Measurements from ENCODE around the gene DNM3. TPM values are rescaled to one million over a fixed set of nuclear protein-coding genes. Genes with fewer than 3 reads are reported as not detected.
A peak's percentile ranks its signal among the peaks of the same experiment; 100 is the strongest.

The DNM3 gene
- total RNA-seq, 1 donor, result 0.72 TPM

GRCh38 chr1:172308577-172308976 lies 467.3 kb downstream of the DNM3 start:
- no peaks in the 10 kb centered on the region for H3K79me2 ChIP-seq (ENCODE audit: insufficient read depth, low read length)
- no peak overlapping the region for H2AFZ ChIP-seq (ENCODE audit: low read length)
- no peak overlapping the region for H3K4me3 ChIP-seq (ENCODE audit: insufficient read depth, low read length)
- H3K4me2 ChIP-seq (ENCODE audit: insufficient read depth, low read length), result no peak overlapping the region
- DNase-seq (ENCODE audit: insufficient read length, low spot score, missing footprints), result no peak
- H4K20me1 ChIP-seq (ENCODE audit: insufficient read depth, low read length), result no peaks in the 10 kb centered on the region
- no peaks in the 10 kb centered on the region for H3K9me3 ChIP-seq (ENCODE audit: low read depth, low read length)
- no peaks in the 10 kb centered on the region for H3K4me1 ChIP-seq (ENCODE audit: insufficient read depth, low read length)
- no peaks in the 10 kb centered on the region for H3K36me3 ChIP-seq (ENCODE audit: insufficient read depth, low read length)
- TF ChIP-seq, protein P1, sequence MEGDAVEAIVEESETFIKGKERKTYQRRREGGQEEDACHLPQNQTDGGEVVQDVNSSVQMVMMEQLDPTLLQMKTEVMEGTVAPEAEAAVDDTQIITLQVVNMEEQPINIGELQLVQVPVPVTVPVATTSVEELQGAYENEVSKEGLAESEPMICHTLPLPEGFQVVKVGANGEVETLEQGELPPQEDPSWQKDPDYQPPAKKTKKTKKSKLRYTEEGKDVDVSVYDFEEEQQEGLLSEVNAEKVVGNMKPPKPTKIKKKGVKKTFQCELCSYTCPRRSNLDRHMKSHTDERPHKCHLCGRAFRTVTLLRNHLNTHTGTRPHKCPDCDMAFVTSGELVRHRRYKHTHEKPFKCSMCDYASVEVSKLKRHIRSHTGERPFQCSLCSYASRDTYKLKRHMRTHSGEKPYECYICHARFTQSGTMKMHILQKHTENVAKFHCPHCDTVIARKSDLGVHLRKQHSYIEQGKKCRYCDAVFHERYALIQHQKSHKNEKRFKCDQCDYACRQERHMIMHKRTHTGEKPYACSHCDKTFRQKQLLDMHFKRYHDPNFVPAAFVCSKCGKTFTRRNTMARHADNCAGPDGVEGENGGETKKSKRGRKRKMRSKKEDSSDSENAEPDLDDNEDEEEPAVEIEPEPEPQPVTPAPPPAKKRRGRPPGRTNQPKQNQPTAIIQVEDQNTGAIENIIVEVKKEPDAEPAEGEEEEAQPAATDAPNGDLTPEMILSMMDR (IDR thresholded peaks at IDR 0.05; ENCODE audit: extremely low read depth, low read depth, low read length), result no peak
- no peak overlapping the region for H3K27ac ChIP-seq (ENCODE audit: low read depth, low read length)
- no peaks in the 10 kb centered on the region for H3K27me3 ChIP-seq (ENCODE audit: insufficient read depth, low read length)

- Histone ChIP-seq H3K27ac (ENCODE audit: low read depth, low read length) (peak overlapping the region; percentile 96), H3K9me3 (ENCODE audit: low read depth, low read length) (no peaks in the 10 kb centered on the region), H4K20me1 (ENCODE audit: insufficient read depth, low read length) (no peaks in the 10 kb centered on the region), H3K4me3 (ENCODE audit: insufficient read depth, low read length) (peak overlapping the region; percentile 23), H3K27me3 (ENCODE audit: insufficient read depth, low read length) (no peaks in the 10 kb centered on the region), H2AFZ (ENCODE audit: low read length) (peak overlapping the region; percentile 18), H3K36me3 (ENCODE audit: insufficient read depth, low read length) (no peaks in the 10 kb centered on the region), H3K4me1 (ENCODE audit: insufficient read depth, low read length) (peaks cover 38% of the 10 kb centered on the region), H3K4me2 (ENCODE audit: insufficient read depth, low read length) (peak overlapping the region; percentile 85), H3K79me2 (ENCODE audit: insufficient read depth, low read length) (no peaks in the 10 kb centered on the region)
- TF ChIP-seq, protein P1 (IDR thresholded peaks at IDR 0.05; ENCODE audit: extremely low read depth, low read depth, low read length), result peak; percentile 12
- peak; percentile 57 for DNase-seq (ENCODE audit: insufficient read length, low spot score, missing footprints)
Measured at GRCh38 chr1:172320733-172321132, 479.4 kb downstream of the DNM3 start.

- Histone ChIP-seq H2AFZ (ENCODE audit: low read length) (peak overlapping the region; percentile 57), H3K27me3 (ENCODE audit: insufficient read depth, low read length) (no peaks in the 10 kb centered on the region), H3K36me3 (ENCODE audit: insufficient read depth, low read length) (no peaks in the 10 kb centered on the region), H4K20me1 (ENCODE audit: insufficient read depth, low read length) (no peaks in the 10 kb centered on the region), H3K79me2 (ENCODE audit: insufficient read depth, low read length) (no peaks in the 10 kb centered on the region), H3K4me1 (ENCODE audit: insufficient read depth, low read length) (peaks cover 41% of the 10 kb centered on the region), H3K4me3 (ENCODE audit: insufficient read depth, low read length) (peak overlapping the region; percentile 23), H3K9me3 (ENCODE audit: low read depth, low read length) (no peaks in the 10 kb centered on the region), H3K27ac (ENCODE audit: low read depth, low read length) (peak overlapping the region; percentile 96), H3K4me2 (ENCODE audit: insufficient read depth, low read length) (peak overlapping the region; percentile 85)
- DNase-seq (ENCODE audit: insufficient read length, low spot score, missing footprints), result peak; percentile 60
- TF ChIP-seq, protein P1 (IDR thresholded peaks at IDR 0.05; ENCODE audit: extremely low read depth, low read depth, low read length), result no peak
Measured at GRCh38 chr1:172321451-172321850, 480.2 kb downstream of the DNM3 start.

DNA sequence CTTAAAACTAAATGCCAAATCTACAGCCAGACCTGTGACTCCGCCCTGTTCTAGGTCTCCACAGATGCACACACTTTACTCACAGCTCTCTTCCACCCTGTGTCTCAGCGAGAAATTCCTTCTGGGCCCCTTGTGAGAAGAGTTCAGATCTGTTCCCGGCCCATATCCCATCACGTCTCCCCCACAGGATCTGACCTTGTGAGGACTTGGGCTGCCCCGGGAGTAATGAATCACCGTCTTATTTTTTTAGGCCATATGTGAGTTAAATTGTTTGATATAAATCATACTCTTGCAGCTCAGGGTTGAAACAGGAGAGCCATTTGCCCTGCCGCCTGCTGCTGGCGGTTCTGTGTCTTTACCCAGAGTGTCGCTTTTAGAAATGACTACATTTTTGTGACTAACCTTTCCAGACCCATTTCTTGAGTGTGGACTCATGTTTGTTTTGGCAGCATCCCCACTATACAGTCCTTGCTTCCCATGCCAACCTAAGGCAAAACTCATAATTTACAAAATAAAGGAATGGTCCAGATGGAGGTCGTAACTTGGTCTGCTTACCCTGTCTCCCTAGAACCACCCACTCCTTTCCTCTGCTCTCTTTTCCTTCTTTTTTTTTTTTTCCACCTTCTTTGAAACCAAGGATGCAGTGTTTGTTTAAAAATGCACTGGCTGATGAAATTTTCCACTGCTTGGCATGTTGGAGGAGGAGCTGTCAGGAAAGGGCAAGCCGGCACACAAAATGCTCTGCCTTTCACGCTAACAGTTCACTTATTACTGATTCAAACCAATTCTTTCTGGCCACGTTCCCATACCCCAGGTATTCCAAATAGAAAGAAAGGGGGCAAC lies 481.1 kb downstream of the DNM3 start:
- Histone ChIP-seq H3K27me3 (ENCODE audit: insufficient read depth, low read length) (no peaks in the 10 kb centered on the region), H3K4me3 (ENCODE audit: insufficient read depth, low read length) (peak overlapping the region; percentile 60), H2AFZ (ENCODE audit: low read length) (peak overlapping the region; percentile 73), H3K4me1 (ENCODE audit: insufficient read depth, low read length) (peaks cover 41% of the 10 kb centered on the region), H4K20me1 (ENCODE audit: insufficient read depth, low read length) (no peaks in the 10 kb centered on the region), H3K4me2 (ENCODE audit: insufficient read depth, low read length) (peak overlapping the region; percentile 85), H3K79me2 (ENCODE audit: insufficient read depth, low read length) (no peaks in the 10 kb centered on the region), H3K27ac (ENCODE audit: low read depth, low read length) (peak overlapping the region; percentile 96), H3K36me3 (ENCODE audit: insufficient read depth, low read length) (no peaks in the 10 kb centered on the region), H3K9me3 (ENCODE audit: low read depth, low read length) (no peaks in the 10 kb centered on the region)
- TF ChIP-seq, protein P1 (IDR thresholded peaks at IDR 0.05; ENCODE audit: extremely low read depth, low read depth, low read length), result peak; percentile 16
- peak; percentile 60 for DNase-seq (ENCODE audit: insufficient read length, low spot score, missing footprints)

Measured in osteoblast (primary cell).